Mesenchymal stem cell (in vitro differentiated cells and primary cell): Measurements from ENCODE around the gene SEPTIN10.
A peak's percentile ranks its signal among the peaks of the same experiment; 100 is the strongest.

Source experiments
- DNase-seq: peaks from one replicate; pipeline ENCODE4 v3.0.0-alpha.2; 2013
- H2AFZ ChIP-seq: one replicate; pipeline ENCODE4 v1.6.1; 2013; ENCODE audit warnings: low read depth, mild to moderate bottlenecking, control low read depth, inconsistent platforms, low read length, moderate library complexity
- H2AK5ac ChIP-seq: 2 replicates; pipeline ENCODE4 v1.6.1; 2013; ENCODE audit warnings: low read length, moderate library complexity, mild to moderate bottlenecking, inconsistent platforms; ENCODE audit not compliant: severe bottlenecking
- H2BK120ac ChIP-seq: one replicate; pipeline ENCODE4 v1.6.1; 2013; ENCODE audit warnings: low read depth, mild to moderate bottlenecking, inconsistent platforms, low read length, moderate library complexity
- H2BK12ac ChIP-seq, 2 experiments: one replicate each; pipeline ENCODE4 v1.6.1; 2013; ENCODE audit warnings: inconsistent platforms in 2 of 2, low read length in 2 of 2, mild to moderate bottlenecking in 2 of 2, moderate library complexity in 2 of 2, control low read depth in 1 of 2
- H2BK15ac ChIP-seq: one replicate; pipeline ENCODE4 v1.6.1; 2013; ENCODE audit warnings: mild to moderate bottlenecking, low read depth, inconsistent platforms; ENCODE audit not compliant: poor library complexity, severe bottlenecking
- H2BK5ac ChIP-seq: 2 replicates; pipeline ENCODE4 v1.6.1; 2013; ENCODE audit warnings: low read depth, mild to moderate bottlenecking, low read length, control low read depth, inconsistent platforms; ENCODE audit not compliant: poor library complexity, severe bottlenecking
- H3K14ac ChIP-seq, 2 experiments: one replicate each; pipeline ENCODE4 v1.6.1; 2013; ENCODE audit warnings: inconsistent platforms in 2 of 2, low read length in 2 of 2, control low read depth in 1 of 2, mild to moderate bottlenecking in 1 of 2, moderate library complexity in 1 of 2
- H3K18ac ChIP-seq, 2 experiments: one replicate each; pipeline ENCODE4 v1.6.1; 2013; ENCODE audit warnings: inconsistent platforms in 2 of 2, low read length in 2 of 2, control low read depth in 1 of 2, low read depth in 1 of 2, mild to moderate bottlenecking in 1 of 2
- H3K23ac ChIP-seq, 2 experiments: one replicate each; pipeline ENCODE4 v1.6.1; 2013; ENCODE audit warnings: inconsistent platforms in 2 of 2, low read length in 2 of 2, mild to moderate bottlenecking in 2 of 2, moderate library complexity in 2 of 2, control low read depth in 1 of 2
- H3K27ac ChIP-seq: 2 replicates; pipeline ENCODE4 v1.5.1; 2013; ENCODE audit warnings: mild to moderate bottlenecking, moderate library complexity, low read length, control low read depth, inconsistent platforms; ENCODE audit not compliant: poor library complexity, severe bottlenecking
- H3K27me3 ChIP-seq, 2 experiments: 2 replicates each; pipeline versions ENCODE4 v1.6.1 to v1.7.0; 2013; ENCODE audit warnings: low read length in 2 of 2, mild to moderate bottlenecking in 2 of 2, moderate library complexity in 2 of 2, control low read depth in 1 of 2, inconsistent platforms in 1 of 2; ENCODE audit not compliant: control insufficient read depth in 1 of 2, insufficient read depth in 1 of 2
- H3K36me3 ChIP-seq, 2 experiments: 2 replicates each; pipeline versions ENCODE4 v1.6.1 to v1.7.0; 2013; ENCODE audit warnings: low read length in 2 of 2, control low read depth in 1 of 2, inconsistent platforms in 1 of 2, low read depth in 1 of 2, mild to moderate bottlenecking in 1 of 2; ENCODE audit not compliant: insufficient read depth in 2 of 2, control insufficient read depth in 1 of 2
- H3K4ac ChIP-seq, 2 experiments: one replicate each; pipeline ENCODE4 v1.6.1; 2013; ENCODE audit warnings: inconsistent platforms in 2 of 2, low read length in 2 of 2, mild to moderate bottlenecking in 2 of 2, moderate library complexity in 2 of 2, control low read depth in 1 of 2, low read depth in 1 of 2
- H3K4me1 ChIP-seq: 2 replicates; pipeline ENCODE4 v1.6.1; 2013; ENCODE audit warnings: low read depth, low read length, control low read depth; ENCODE audit not compliant: control insufficient read depth, insufficient read depth
- H3K4me2 ChIP-seq: 2 replicates; pipeline ENCODE4 v1.6.1; 2013; ENCODE audit warnings: low read length, mild to moderate bottlenecking, inconsistent platforms; ENCODE audit not compliant: poor library complexity, severe bottlenecking
- H3K4me3 ChIP-seq, 2 experiments: 2 replicates each; pipeline versions ENCODE4 v1.5.1 to v1.7.0; 2013; ENCODE audit warnings: low read length in 2 of 2, mild to moderate bottlenecking in 2 of 2, control low read depth in 1 of 2, low read depth in 1 of 2; ENCODE audit not compliant: insufficient read depth in 1 of 2
- H3K79me1 ChIP-seq: replicated peaks from 2 replicates; pipeline ENCODE4 v1.6.1; 2013; ENCODE audit warnings: mild to moderate bottlenecking, control low read depth, low read length, inconsistent platforms; ENCODE audit not compliant: poor library complexity, severe bottlenecking
- H3K9ac ChIP-seq: 2 replicates; pipeline ENCODE4 v1.7.0; 2013; ENCODE audit warnings: mild to moderate bottlenecking, low read length, moderate library complexity
- H3K9me3 ChIP-seq: 2 replicates; pipeline ENCODE4 v1.7.0; 2013; ENCODE audit warnings: mild to moderate bottlenecking, low read length; ENCODE audit not compliant: control insufficient read depth
- H4K8ac ChIP-seq: one replicate; pipeline ENCODE4 v1.6.1; 2013; ENCODE audit warnings: inconsistent platforms, mild to moderate bottlenecking, low read length, moderate library complexity
- H4K91ac ChIP-seq: one replicate; pipeline ENCODE4 v1.6.1; 2013; ENCODE audit warnings: mild to moderate bottlenecking, low read length, inconsistent platforms
- WGBS: methylation state at CpG from one replicate; pipeline ENCODE4 v1.1.7; 2013; ENCODE audit warnings: mixed read lengths; 5-methylcytosine and 5-hydroxymethylcytosine counted together

The SEPTIN10 gene

GRCh38 chr2:109510136-109511028 lies 103.4 kb downstream of the SEPTIN10 start:
- Histone ChIP-seq H3K79me1 (no peaks in the 10 kb centered on the region), H2BK5ac (no peak overlapping the region), H3K4ac (peak overlapping the region in 1 of 2 experiments; percentile 29), H3K4me1 (peaks cover 14% of the 10 kb centered on the region), H3K14ac (no peak overlapping the region), H4K91ac (no peak overlapping the region), H3K36me3 (peaks cover 0 to 4% of the 10 kb centered on the region in 2 experiments), H3K27me3 (peaks cover 0 to 30% of the 10 kb centered on the region in 2 experiments), H4K8ac (no peak overlapping the region), H3K27ac (no peak overlapping the region), H3K9me3 (peaks cover 11% of the 10 kb centered on the region), H2AFZ (no peak overlapping the region), H3K4me2 (no peak overlapping the region), H2BK15ac (no peak overlapping the region), H3K9ac (no peak overlapping the region), H3K4me3 (no peak overlapping the region), H3K23ac (no peak overlapping the region), H2BK120ac (no peak overlapping the region), H2BK12ac (peak overlapping the region in 1 of 2 experiments; percentile 64), H3K18ac (no peak overlapping the region), H2AK5ac (no peak overlapping the region)
- peak; percentile 77 for DNase-seq
- 54% methylated on average over 19 of the region's 19 CpGs for WGBS

GRCh38 chr2:109508556-109508955 lies 105.2 kb downstream of the SEPTIN10 start:
- H4K91ac ChIP-seq = no peak overlapping the region
- no peak overlapping the region for H3K27ac ChIP-seq
- no peak overlapping the region for H4K8ac ChIP-seq
- no peak overlapping the region for H2AFZ ChIP-seq
- no peak overlapping the region for H2BK12ac ChIP-seq
- peaks cover 11% of the 10 kb centered on the region for H3K9me3 ChIP-seq
- no peak overlapping the region for H3K18ac ChIP-seq
- no peak overlapping the region for H3K4me2 ChIP-seq
- no peak overlapping the region for H2BK120ac ChIP-seq
- no peak overlapping the region for H3K4ac ChIP-seq
- no peak overlapping the region for H3K23ac ChIP-seq
- H2BK15ac ChIP-seq = no peak overlapping the region
- no peak overlapping the region for H3K9ac ChIP-seq
- peaks cover 7% of the 10 kb centered on the region for H3K4me1 ChIP-seq
- H3K14ac ChIP-seq = no peak overlapping the region
- H2BK5ac ChIP-seq = no peak overlapping the region
- H3K4me3 ChIP-seq = no peak overlapping the region
- DNase-seq = no peak
- peaks cover 0 to 13% of the 10 kb centered on the region in 2 experiments for H3K36me3 ChIP-seq
- no peaks in the 10 kb centered on the region for H3K79me1 ChIP-seq
- 89% methylated on average over 8 of the region's 8 CpGs for WGBS
- H2AK5ac ChIP-seq = no peak overlapping the region
- peaks cover 0 to 30% of the 10 kb centered on the region in 2 experiments for H3K27me3 ChIP-seq

DNA sequence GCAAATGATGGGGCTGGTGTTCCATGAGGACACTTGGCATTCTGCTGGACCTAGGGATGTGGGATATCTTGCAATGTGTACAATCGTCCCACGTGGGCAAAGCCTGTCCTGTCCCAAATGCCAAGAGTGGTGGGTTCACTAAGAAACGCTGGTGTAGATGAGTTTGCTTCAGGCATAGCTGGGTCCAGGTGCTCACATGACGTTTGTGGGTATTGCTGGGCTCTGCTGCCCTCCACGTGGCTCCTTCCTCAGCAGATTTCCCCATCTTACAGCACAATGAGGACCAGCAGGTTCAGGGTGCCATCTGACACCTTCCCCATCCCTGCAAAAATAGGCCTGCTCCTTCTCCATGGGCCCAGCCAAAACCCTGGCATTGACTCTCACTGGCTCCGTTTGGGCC lies 105.9 kb downstream of the SEPTIN10 start:
- Histone ChIP-seq H2BK12ac (no peak overlapping the region), H3K36me3 (peaks cover 0 to 13% of the 10 kb centered on the region in 2 experiments), H3K79me1 (no peaks in the 10 kb centered on the region), H2AK5ac (no peak overlapping the region), H3K9me3 (peaks cover 11% of the 10 kb centered on the region), H2BK15ac (no peak overlapping the region), H3K18ac (no peak overlapping the region), H4K8ac (no peak overlapping the region), H3K23ac (no peak overlapping the region), H3K9ac (no peak overlapping the region), H3K14ac (no peak overlapping the region), H2BK5ac (no peak overlapping the region), H3K27me3 (peaks cover 0 to 30% of the 10 kb centered on the region in 2 experiments), H3K4me1 (peaks cover 3% of the 10 kb centered on the region), H2AFZ (no peak overlapping the region), H3K4me3 (no peak overlapping the region), H3K27ac (no peak overlapping the region), H2BK120ac (no peak overlapping the region), H4K91ac (no peak overlapping the region), H3K4ac (no peak overlapping the region), H3K4me2 (no peak overlapping the region)
- 94% methylated on average over 6 of the region's 6 CpGs for WGBS
- no peak for DNase-seq

DNA sequence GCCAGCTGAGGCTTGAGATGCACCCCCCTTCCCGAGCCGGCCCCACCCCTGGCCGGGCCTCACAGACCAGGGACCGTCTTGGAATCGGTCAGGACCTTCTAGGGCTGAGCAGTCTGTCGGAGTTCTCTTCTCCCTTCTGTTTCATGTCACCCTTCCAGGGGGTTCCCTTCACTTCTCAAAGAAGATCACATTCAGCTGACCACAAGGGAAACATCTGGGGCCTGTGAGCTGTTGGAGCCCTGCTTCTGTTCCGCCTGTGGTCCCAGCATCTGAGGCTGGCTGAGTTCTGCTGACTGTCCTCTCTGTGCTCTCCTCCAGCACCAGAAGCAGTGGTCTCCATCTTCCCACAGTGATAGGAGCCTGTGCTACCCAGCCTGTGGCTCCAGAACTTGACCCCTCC lies 106.5 kb downstream of the SEPTIN10 start:
- H2BK5ac ChIP-seq = no peak overlapping the region
- no peak overlapping the region for H2BK120ac ChIP-seq
- WGBS = 85% methylated on average over 7 of the region's 7 CpGs
- no peak overlapping the region for H4K8ac ChIP-seq
- no peak overlapping the region for H4K91ac ChIP-seq
- H3K4me1 ChIP-seq = peaks cover 3% of the 10 kb centered on the region
- H3K27me3 ChIP-seq = peaks cover 0 to 28% of the 10 kb centered on the region in 2 experiments
- no peak overlapping the region for H3K4me2 ChIP-seq
- no peak overlapping the region for H2BK15ac ChIP-seq
- no peak overlapping the region for H2AFZ ChIP-seq
- no peak overlapping the region for H3K4me3 ChIP-seq
- H3K9me3 ChIP-seq = peaks cover 11% of the 10 kb centered on the region
- H3K18ac ChIP-seq = no peak overlapping the region
- no peak overlapping the region for H2BK12ac ChIP-seq
- peak overlapping the region in 1 of 2 experiments; percentile 46 for H3K14ac ChIP-seq
- no peak overlapping the region for H3K27ac ChIP-seq
- H3K79me1 ChIP-seq = no peaks in the 10 kb centered on the region
- H2AK5ac ChIP-seq = peak overlapping the region; percentile 4
- H3K36me3 ChIP-seq = peaks cover 0 to 13% of the 10 kb centered on the region in 2 experiments
- DNase-seq = peak; percentile 27
- H3K23ac ChIP-seq = no peak overlapping the region
- no peak overlapping the region for H3K4ac ChIP-seq
- no peak overlapping the region for H3K9ac ChIP-seq
